Measurements from ENCODE around the gene TSPYL1.

DNA sequence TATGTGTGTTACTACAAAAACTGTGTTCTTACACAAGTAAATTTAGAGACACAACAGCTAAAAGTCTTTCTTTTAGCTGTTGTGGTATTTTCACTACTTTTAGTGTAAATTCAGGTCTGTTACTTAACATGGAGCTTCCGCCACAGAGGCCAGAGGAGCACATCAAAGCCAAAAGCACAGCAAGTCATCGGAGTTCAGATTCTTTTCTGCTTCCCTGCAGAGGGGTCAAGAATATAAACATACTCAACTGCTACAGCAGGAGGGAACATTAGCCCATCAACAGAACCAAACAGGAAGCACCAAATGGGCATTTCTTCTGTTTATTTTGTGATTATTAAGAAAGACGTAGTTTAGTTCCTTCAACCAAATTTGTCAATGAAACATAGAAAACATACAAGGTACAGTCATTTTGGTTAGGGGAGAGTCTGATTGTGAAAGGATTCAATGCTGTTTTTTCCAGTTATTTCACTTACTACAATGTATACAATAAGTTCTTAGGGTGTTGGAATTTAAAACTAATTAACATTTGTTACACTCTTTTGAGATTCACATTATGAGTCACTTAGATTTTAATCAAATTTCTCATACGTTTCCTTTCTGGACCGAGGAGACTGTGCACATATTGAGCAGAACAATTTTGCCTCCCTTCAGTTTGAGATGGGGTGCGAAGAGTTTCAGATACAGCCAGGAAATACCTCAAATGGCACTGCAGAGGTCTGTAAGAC, 48.2 kb upstream of the TSPYL1 start:
- TF ChIP-seq YY1 (IDR thresholded peaks at IDR 0.05; ENCODE audit: insufficient read depth, insufficient read length) (no peak), SUZ12 (IDR thresholded peaks at IDR 0.05; ENCODE audit: extremely low read depth, insufficient read depth, insufficient read length) (no peak)

Data from NT2/D1 (cell line).